ENCODE measurements around the gene RALA. TPM values are rescaled to one million over a fixed set of nuclear protein-coding genes. Genes with fewer than 3 reads are reported as not detected.

Gene RALA
- total and polyA plus RNA-seq, 4 donors, result 9.6 to 27.2 (median 19.3) TPM

- H3K27ac ChIP-seq (ENCODE audit: low read depth in 1 of 2, low read length in 2 of 2), result no peak overlapping the region
- no peak overlapping the region for H3K4me3 ChIP-seq (ENCODE audit: low read length in 2 of 2)
- ATAC-seq (ENCODE audit: low FRiP score) (no peak), DNase-seq (no peak)
- no peaks in the 10 kb centered on the region for H3K27me3 ChIP-seq (ENCODE audit: control insufficient read depth in 1 of 2, insufficient read depth in 2 of 2, low read length in 1 of 2)
- intact Hi-C loops (cut with DNase I), result no loop called here
- H3K4me1 ChIP-seq (ENCODE audit: control insufficient read depth in 1 of 2, insufficient read depth in 2 of 2, low read length in 2 of 2), result no peaks in the 10 kb centered on the region
- peaks cover 0 to under 1% of the 10 kb centered on the region in 2 donors for H3K36me3 ChIP-seq (ENCODE audit: control insufficient read depth in 1 of 2, insufficient read depth in 2 of 2, low read length in 1 of 2)
- WGBS, 2 donors, result 82 to 88% methylated on average over 1 of the region's 1 CpG
- peaks cover 8% of the 10 kb centered on the region for H3K9me3 ChIP-seq (ENCODE audit: control insufficient read depth, low read length)
Observed at GRCh38 chr7:39712751-39713150, 89.4 kb downstream of the RALA start.

DNA sequence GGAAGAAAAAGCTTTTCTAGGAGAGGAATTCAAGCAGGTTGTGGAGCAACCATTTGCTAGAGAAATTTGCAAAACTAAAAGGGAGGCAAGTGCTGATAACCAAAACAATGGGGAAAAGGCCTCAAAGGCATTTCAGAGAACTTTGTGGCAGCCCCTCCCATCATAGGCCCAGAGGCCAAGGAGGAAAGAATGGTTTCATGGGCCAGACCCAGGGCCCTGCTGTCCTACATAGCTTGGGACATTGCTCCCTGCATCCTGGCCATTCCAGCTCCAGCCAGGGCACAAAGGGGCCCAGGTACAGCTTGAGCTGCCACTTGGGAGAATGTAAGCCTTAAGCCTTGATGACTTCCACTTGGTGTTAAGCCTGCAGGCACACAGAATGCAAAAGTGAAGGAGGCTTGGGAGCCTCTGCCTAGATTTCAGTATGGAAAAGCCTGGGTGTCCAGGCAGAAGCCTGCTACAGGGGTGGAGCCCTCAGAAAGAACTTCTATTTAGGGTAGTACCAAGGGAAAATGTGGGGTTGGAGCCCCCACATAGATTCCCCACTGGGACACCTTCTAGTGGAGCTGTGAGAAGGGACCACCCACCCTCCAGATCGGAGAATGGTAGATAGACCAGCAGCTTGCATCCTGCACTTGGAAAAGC is 91.2 kb downstream of the RALA start:
- no peaks in the 10 kb centered on the region for H3K36me3 ChIP-seq (ENCODE audit: control insufficient read depth in 1 of 2, insufficient read depth in 2 of 2, low read length in 1 of 2)
- no peaks in the 10 kb centered on the region for H3K27me3 ChIP-seq (ENCODE audit: control insufficient read depth in 1 of 2, insufficient read depth in 2 of 2, low read length in 1 of 2)
- intact Hi-C loops (cut with DNase I), result no loop called here
- 91 to 92% methylated on average over 1 of the region's 1 CpG for WGBS, 2 donors
- no peak overlapping the region for H3K4me3 ChIP-seq (ENCODE audit: low read length in 2 of 2)
- no peak for ATAC-seq (ENCODE audit: low FRiP score)
- no peak overlapping the region for H3K27ac ChIP-seq (ENCODE audit: low read depth in 1 of 2, low read length in 2 of 2)
- H3K9me3 ChIP-seq (ENCODE audit: control insufficient read depth, low read length), result peaks cover 8% of the 10 kb centered on the region
- no peaks in the 10 kb centered on the region for H3K4me1 ChIP-seq (ENCODE audit: control insufficient read depth in 1 of 2, insufficient read depth in 2 of 2, low read length in 2 of 2)
- no peak for DNase-seq

DNA sequence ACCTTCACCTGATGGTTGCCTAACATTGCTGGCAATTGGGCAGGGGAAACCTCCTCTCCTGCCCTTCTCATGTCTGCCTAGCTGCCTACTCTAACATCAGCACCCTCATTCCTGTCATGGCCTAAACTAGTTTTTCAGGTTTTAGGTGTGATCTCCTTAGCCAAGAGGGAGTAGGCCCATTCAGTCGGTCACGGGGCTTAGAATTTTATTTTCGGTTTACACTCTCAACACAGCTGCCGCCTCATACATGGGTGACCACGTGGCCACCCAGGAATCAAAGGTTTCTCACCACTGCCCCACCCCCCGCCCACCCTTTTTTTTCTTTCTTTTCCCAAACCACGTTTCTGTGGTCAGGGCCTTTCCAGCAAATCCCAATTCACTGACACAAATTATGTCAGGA is 97.2 kb downstream of the RALA start:
- H3K27ac ChIP-seq (ENCODE audit: low read depth in 1 of 2, low read length in 2 of 2), result no peak overlapping the region
- H3K27me3 ChIP-seq (ENCODE audit: control insufficient read depth in 1 of 2, insufficient read depth in 2 of 2, low read length in 1 of 2), result no peaks in the 10 kb centered on the region
- H3K36me3 ChIP-seq (ENCODE audit: control insufficient read depth in 1 of 2, insufficient read depth in 2 of 2, low read length in 1 of 2), result no peaks in the 10 kb centered on the region
- ATAC-seq (ENCODE audit: low FRiP score) (no peak), DNase-seq (no peak)
- intact Hi-C loops (cut with DNase I), result no loop called here
- no peaks in the 10 kb centered on the region for H3K4me1 ChIP-seq (ENCODE audit: control insufficient read depth in 1 of 2, insufficient read depth in 2 of 2, low read length in 2 of 2)
- peaks cover 2% of the 10 kb centered on the region for H3K9me3 ChIP-seq (ENCODE audit: control insufficient read depth, low read length)
- H3K4me3 ChIP-seq (ENCODE audit: low read length in 2 of 2), result no peak overlapping the region
- WGBS, 2 donors, result 78 to 79% methylated on average over 7 of the region's 7 CpGs

GRCh38 chr7:39721345-39721744 is 98.0 kb downstream of the RALA start:
- Histone ChIP-seq H3K27me3 (ENCODE audit: control insufficient read depth in 1 of 2, insufficient read depth in 2 of 2, low read length in 1 of 2) (no peaks in the 10 kb centered on the region), H3K4me3 (ENCODE audit: low read length in 2 of 2) (no peak overlapping the region), H3K27ac (ENCODE audit: low read depth in 1 of 2, low read length in 2 of 2) (no peak overlapping the region), H3K9me3 (ENCODE audit: control insufficient read depth, low read length) (no peaks in the 10 kb centered on the region), H3K36me3 (ENCODE audit: control insufficient read depth in 1 of 2, insufficient read depth in 2 of 2, low read length in 1 of 2) (no peaks in the 10 kb centered on the region), H3K4me1 (ENCODE audit: control insufficient read depth in 1 of 2, insufficient read depth in 2 of 2, low read length in 2 of 2) (no peaks in the 10 kb centered on the region)
- intact Hi-C loops (cut with DNase I), result loop anchor here in 1 of 2 donors (1.0 kb wide), 1 partner anchor 20 kb away; no protein-coding TSS in a partner anchor
- WGBS, 2 donors, result 85 to 88% methylated on average over 3 of the region's 3 CpGs
- ATAC-seq (ENCODE audit: low FRiP score), result no peak
- no peak for DNase-seq

- no peaks in the 10 kb centered on the region for H3K36me3 ChIP-seq (ENCODE audit: control insufficient read depth in 1 of 2, insufficient read depth in 2 of 2, low read length in 1 of 2)
- DNase-seq (no peak), ATAC-seq (ENCODE audit: low FRiP score) (no peak)
- H3K9me3 ChIP-seq (ENCODE audit: control insufficient read depth, low read length), result no peaks in the 10 kb centered on the region
- H3K27me3 ChIP-seq (ENCODE audit: control insufficient read depth in 1 of 2, insufficient read depth in 2 of 2, low read length in 1 of 2), result no peaks in the 10 kb centered on the region
- no peak overlapping the region for H3K4me3 ChIP-seq (ENCODE audit: low read length in 2 of 2)
- no peak overlapping the region for H3K27ac ChIP-seq (ENCODE audit: low read depth in 1 of 2, low read length in 2 of 2)
- no peaks in the 10 kb centered on the region for H3K4me1 ChIP-seq (ENCODE audit: control insufficient read depth in 1 of 2, insufficient read depth in 2 of 2, low read length in 2 of 2)
- intact Hi-C loops (cut with DNase I), result loop anchor here in 1 of 2 donors (1.0 kb wide), 1 partner anchor 21 kb away; no protein-coding TSS in a partner anchor
- 93% methylated on average over 17 of the region's 17 CpGs for WGBS, 2 donors
Observed at GRCh38 chr7:39721919-39722597, 98.7 kb downstream of the RALA start.

DNA sequence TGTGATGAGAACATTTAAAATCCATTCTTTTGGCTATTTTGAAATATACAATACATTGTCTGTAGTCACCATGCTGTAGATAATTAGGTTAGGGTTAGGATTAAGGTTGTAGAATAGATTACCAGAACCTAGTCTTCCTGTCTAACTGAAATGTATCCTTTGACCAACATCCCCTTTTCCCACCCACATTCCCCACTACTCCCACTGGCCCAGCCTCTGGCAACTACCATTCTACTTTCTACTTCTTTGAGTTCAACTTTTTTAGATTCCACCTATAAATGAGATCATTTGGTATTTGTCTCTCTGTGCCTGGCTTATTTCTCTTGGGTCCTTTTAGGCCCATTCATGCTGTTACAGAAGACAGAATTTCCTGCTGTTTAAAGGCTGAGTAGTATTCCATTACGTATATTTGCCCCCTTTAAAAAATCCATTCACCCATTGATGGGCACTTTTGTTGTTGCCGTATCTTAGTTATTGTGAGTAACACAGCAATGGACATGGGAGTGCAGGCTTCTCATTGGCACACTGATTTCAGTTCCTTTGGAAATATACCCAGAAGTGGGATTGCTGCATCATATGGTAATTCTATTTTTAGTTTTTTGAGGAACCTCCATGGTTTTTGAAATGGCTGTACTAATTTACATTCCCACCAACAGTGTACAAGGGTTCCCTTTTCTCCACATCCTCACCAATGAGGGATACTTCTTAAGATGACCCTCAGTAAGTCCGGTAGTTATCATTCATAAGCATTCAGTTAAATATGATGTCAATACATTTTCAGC is 104.0 kb downstream of the RALA start:
- Histone ChIP-seq H3K4me3 (ENCODE audit: low read length in 2 of 2) (no peak overlapping the region), H3K27me3 (ENCODE audit: control insufficient read depth in 1 of 2, insufficient read depth in 2 of 2, low read length in 1 of 2) (no peaks in the 10 kb centered on the region), H3K9me3 (ENCODE audit: control insufficient read depth, low read length) (no peaks in the 10 kb centered on the region), H3K4me1 (ENCODE audit: control insufficient read depth in 1 of 2, insufficient read depth in 2 of 2, low read length in 2 of 2) (no peaks in the 10 kb centered on the region), H3K36me3 (ENCODE audit: control insufficient read depth in 1 of 2, insufficient read depth in 2 of 2, low read length in 1 of 2) (no peaks in the 10 kb centered on the region), H3K27ac (ENCODE audit: low read depth in 1 of 2, low read length in 2 of 2) (no peak overlapping the region)
- DNase-seq, result no peak
- WGBS, 2 donors, result 90 to 92% methylated on average over 3 of the region's 3 CpGs
- intact Hi-C loops (cut with DNase I), result no loop called here
- ATAC-seq (ENCODE audit: low FRiP score), result no peak

- intact Hi-C loops (cut with DNase I), result loop anchor here (5.0 kb wide), 2 partner anchors 111 to 166 kb away; partner anchors contain the start of genes RALA (in 1 of the 2) and YAE1 (in 1 of the 2)
- peak; percentile 98 for DNase-seq
Observed at GRCh38 chr7:39732837-39733804, 109.7 kb downstream of the RALA start.

More at GRCh38 chr7:39732837-39733804, 109.7 kb downstream of the RALA start:
- H3K36me3 ChIP-seq (ENCODE audit: control insufficient read depth in 1 of 2, insufficient read depth in 2 of 2, low read length in 1 of 2), result no peaks in the 10 kb centered on the region
- 1 to 2% methylated on average over 52 of the region's 52 CpGs for WGBS, 2 donors
- H3K4me1 ChIP-seq (ENCODE audit: control insufficient read depth in 1 of 2, insufficient read depth in 2 of 2, low read length in 2 of 2), result no peaks in the 10 kb centered on the region
- no peaks in the 10 kb centered on the region for H3K9me3 ChIP-seq (ENCODE audit: control insufficient read depth, low read length)
- H3K27me3 ChIP-seq (ENCODE audit: control insufficient read depth in 1 of 2, insufficient read depth in 2 of 2, low read length in 1 of 2), result no peaks in the 10 kb centered on the region
- peak overlapping the region in 1 of 2 donors; percentile 10 for H3K27ac ChIP-seq (ENCODE audit: low read depth in 1 of 2, low read length in 2 of 2)
- peak; percentile 94 for ATAC-seq (ENCODE audit: low FRiP score)
- H3K4me3 ChIP-seq (ENCODE audit: low read length in 2 of 2), result peak overlapping the region; percentile 55 to 77

Measured in aorta (tissue), 5 donors.